GM12878 (cell line): ENCODE measurements around the gene C19orf73.

Source experiments
- ATF3 ChIP-seq: IDR thresholded peaks from 2 replicates; pipeline ENCODE4 v1.6.1; 2011; ENCODE audit warnings: low read depth, mild to moderate bottlenecking, low read length, moderate library complexity, borderline replicate concordance; ENCODE audit errors: extremely low read depth
- CEBPZ ChIP-seq: fragments of 150-350 bp; IDR thresholded peaks from 2 replicates; pipeline ENCODE4 v1.6.1; 2016; ENCODE audit warnings: low read depth, low read length
- CREM ChIP-seq: IDR thresholded peaks from 2 replicates; pipeline ENCODE4 v1.6.1; 2014; ENCODE audit warnings: antibody characterized with exemption, low read depth
- CTCF ChIP-seq, 3 experiments: IDR thresholded peaks in 2 of 3; conservative IDR thresholded peaks in 1 of 3; 2 replicates each; pipeline ENCODE4 v1.5.1; 2011; ENCODE audit warnings: low read depth in 3 of 3, low read length in 3 of 3, mild to moderate bottlenecking in 3 of 3, control low read depth in 2 of 3, moderate library complexity in 2 of 3, inconsistent platforms in 1 of 3, mixed read lengths in 1 of 3; ENCODE audit not compliant: control insufficient read depth in 2 of 3, insufficient read depth in 1 of 3; ENCODE audit errors: extremely low read depth in 1 of 3
- MXI1 ChIP-seq: fragments of 150-350 bp; IDR thresholded peaks from 2 replicates; pipeline ENCODE4 v1.6.1; 2011; ENCODE audit warnings: low read depth, mild to moderate bottlenecking, inconsistent platforms, low read length, improper control_type of control experiment
- NFYB ChIP-seq: IDR thresholded peaks from 2 replicates; pipeline ENCODE4 v1.6.1; 2011; ENCODE audit warnings: low read depth, mild to moderate bottlenecking, low read length, improper control_type of control experiment, moderate library complexity; ENCODE audit not compliant: insufficient read depth
- REST ChIP-seq: IDR thresholded peaks from 2 replicates; pipeline ENCODE4 v1.6.1; 2012; ENCODE audit warnings: mild to moderate bottlenecking, low read depth, low read length
- SMC3 ChIP-seq: IDR thresholded peaks from 2 replicates; pipeline ENCODE4 v1.6.1; 2011; ENCODE audit warnings: low read length, improper control_type of control experiment, borderline replicate concordance
- TAF1 ChIP-seq: IDR thresholded peaks from 2 replicates; pipeline ENCODE4 v1.6.1; 2011; ENCODE audit warnings: mild to moderate bottlenecking, low read depth, low read length, borderline replicate concordance
- ZBTB4 ChIP-seq: fragments of 450-650 bp; formaldehyde crosslinking; IDR thresholded peaks from 2 replicates; pipeline ENCODE4 v1.4.0; 2022; ENCODE audit warnings: mild to moderate bottlenecking, moderate library complexity

- TF ChIP-seq CTCF (IDR thresholded peaks at IDR 0.05 in 2 of 3, conservative IDR thresholded peaks at IDR 0.05 in 1 of 3; ENCODE audit: control insufficient read depth in 2 of 3, extremely low read depth in 1 of 3, insufficient read depth in 1 of 3, low read depth in 3 of 3, low read length in 3 of 3) (no peak), SMC3 (no peak), MXI1 (no peak), ATF3 (no peak), CEBPZ (no peak), CREM (no peak), TAF1 (no peak), ZBTB4 (CRISPR knock-in tag) (no peak), REST (no peak), NFYB (no peak)
Observed at GRCh38 chr19:49081273-49081672, 37.7 kb downstream of the C19orf73 start.
